Psoas muscle (tissue), 8 donors: ENCODE results near the gene AIG1. TPM values are rescaled to one million over a fixed set of nuclear protein-coding genes. Genes with fewer than 3 reads are reported as not detected.

Source experiments
- ATAC-seq, 4 donors: fragments of 200-7000 bp; cut with Tn5 transposase; one replicate each; pipeline ENCODE4 v1.9.1; 2020; ENCODE audit warnings: moderate library complexity in 3 of 4, mild to moderate bottlenecking in 2 of 4
- DNase-seq, 2 donors: peaks; one replicate each; pipeline ENCODE4 v3.0.0-alpha.2; 2020
- H3K27ac ChIP-seq: fragments of 200-600 bp; one replicate; pipeline ENCODE4 v1.8.0; 2022
- H3K27me3 ChIP-seq, 3 donors: fragments of 200-600 bp in 1 of 3; one replicate each; pipeline versions ENCODE4 v1.6.1 to v1.8.0; 2013 to 2022; ENCODE audit warnings: low read length in 2 of 3, mild to moderate bottlenecking in 2 of 3, moderate library complexity in 1 of 3; ENCODE audit not compliant: insufficient read depth in 3 of 3
- H3K36me3 ChIP-seq, 2 donors: fragments of 200-600 bp in 1 of 2; one replicate each; pipeline versions ENCODE4 v1.6.1 to v1.8.0; 2013 to 2022; ENCODE audit warnings: low read depth in 1 of 2, mild to moderate bottlenecking in 1 of 2, moderate library complexity in 1 of 2; ENCODE audit not compliant: insufficient read depth in 1 of 2
- H3K4me1 ChIP-seq: fragments of 200-600 bp; one replicate; pipeline ENCODE4 v1.8.0; 2022
- H3K4me3 ChIP-seq: fragments of 200-600 bp; one replicate; pipeline ENCODE4 v1.8.0; 2022; ENCODE audit warnings: mild to moderate bottlenecking
- H3K9me3 ChIP-seq: fragments of 200-600 bp; one replicate; pipeline ENCODE4 v1.8.0; 2022
- WGBS, 3 donors: extraction: QIAGEN DNeasy Blood & Tissue Kit; methylation state at CpG; one replicate each; pipeline versions ENCODE4 v1.1.6 to v1.1.7; 2013; 5-methylcytosine and 5-hydroxymethylcytosine counted together
- intact Hi-C, 2 donors: fragments of 100-400 bp; cut with DNase I; formaldehyde crosslinking; loops; one replicate each; pipeline versions ENCODE4 v1.11.0 to v1.14.2; 2022
- polyA plus RNA-seq, 3 donors: library from polyadenylated mRNA; stranded (reverse); fragments of 200-250 nt; gene quantifications; one replicate each; pipeline ENCODE4 v1.2.3, GENCODE V29; 2013
- total RNA-seq, 4 donors: library from RNA; stranded (reverse); fragmentation: NEBNext Ultra II Directional in 2 of 4; extraction: Animal tissue kit (Norgen Biotek cat#: 25700) in 2 of 4; gene quantifications; one replicate each; pipeline versions ENCODE4 v1.2.1 to v1.2.4, GENCODE V29; 2021 to 2023
- TF ChIP-seq, protein P1 (sequence below): fragments of 200-600 bp; IDR thresholded peaks from one replicate; pipeline ENCODE4 v1.8.0; 2022; ENCODE audit warnings: antibody characterized with exemption
- donor health status: healthy with polysubstance abuse.
- donor health status: DM: no; HTN: no; CAD: no; lungs with moderate emphysema.
- donor health status: Bipolar disorder and iron deficiency.
- donor health status: healthy.
- donor health status: DM: yes; HTN: yes; CAD: no.
- donor health status: DM: no; HTN: no; CAD: no.
- donor health status: DM: no; HTN: no; CAD: no.
- donor health status: DM: yes; HTN: yes; CAD: no.

AIG1 gene
- total and polyA plus RNA-seq, 7 donors = 4.0 to 24.6 (median 5.8) TPM

DNA sequence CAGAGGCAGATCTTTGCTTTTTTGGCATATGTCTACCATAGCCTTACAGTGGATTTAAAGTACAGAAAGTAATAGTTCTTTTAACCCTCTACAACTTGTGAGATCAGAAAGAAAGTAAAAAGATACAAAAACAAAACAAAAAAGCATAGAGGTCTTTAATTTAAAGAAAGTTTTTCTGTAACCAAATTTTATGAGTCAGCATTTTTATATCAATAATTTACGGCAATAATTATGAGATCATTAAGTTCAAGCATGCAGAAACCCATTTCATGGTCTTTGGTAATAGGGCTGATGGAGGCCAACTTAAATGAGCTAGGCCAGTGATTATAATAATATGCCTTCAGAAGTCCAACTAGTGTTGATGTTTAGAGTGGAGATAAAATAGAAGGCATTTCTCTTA lies 145.9 kb downstream of the AIG1 start:
- Histone ChIP-seq H3K4me1 (peaks cover 11% of the 10 kb centered on the region), H3K27me3 (no peaks in the 10 kb centered on the region), H3K4me3 (no peak overlapping the region), H3K27ac (no peak overlapping the region), H3K9me3 (no peaks in the 10 kb centered on the region), H3K36me3 (no peaks in the 10 kb centered on the region)
- DNase-seq (no peak), ATAC-seq (no peak)
- WGBS, 3 donors = 53 to 73% (median 63%) methylated on average over 1 of the region's 1 CpG
- intact Hi-C loops = no loop called here
- TF ChIP-seq, protein P1, sequence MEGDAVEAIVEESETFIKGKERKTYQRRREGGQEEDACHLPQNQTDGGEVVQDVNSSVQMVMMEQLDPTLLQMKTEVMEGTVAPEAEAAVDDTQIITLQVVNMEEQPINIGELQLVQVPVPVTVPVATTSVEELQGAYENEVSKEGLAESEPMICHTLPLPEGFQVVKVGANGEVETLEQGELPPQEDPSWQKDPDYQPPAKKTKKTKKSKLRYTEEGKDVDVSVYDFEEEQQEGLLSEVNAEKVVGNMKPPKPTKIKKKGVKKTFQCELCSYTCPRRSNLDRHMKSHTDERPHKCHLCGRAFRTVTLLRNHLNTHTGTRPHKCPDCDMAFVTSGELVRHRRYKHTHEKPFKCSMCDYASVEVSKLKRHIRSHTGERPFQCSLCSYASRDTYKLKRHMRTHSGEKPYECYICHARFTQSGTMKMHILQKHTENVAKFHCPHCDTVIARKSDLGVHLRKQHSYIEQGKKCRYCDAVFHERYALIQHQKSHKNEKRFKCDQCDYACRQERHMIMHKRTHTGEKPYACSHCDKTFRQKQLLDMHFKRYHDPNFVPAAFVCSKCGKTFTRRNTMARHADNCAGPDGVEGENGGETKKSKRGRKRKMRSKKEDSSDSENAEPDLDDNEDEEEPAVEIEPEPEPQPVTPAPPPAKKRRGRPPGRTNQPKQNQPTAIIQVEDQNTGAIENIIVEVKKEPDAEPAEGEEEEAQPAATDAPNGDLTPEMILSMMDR = no peak

DNA sequence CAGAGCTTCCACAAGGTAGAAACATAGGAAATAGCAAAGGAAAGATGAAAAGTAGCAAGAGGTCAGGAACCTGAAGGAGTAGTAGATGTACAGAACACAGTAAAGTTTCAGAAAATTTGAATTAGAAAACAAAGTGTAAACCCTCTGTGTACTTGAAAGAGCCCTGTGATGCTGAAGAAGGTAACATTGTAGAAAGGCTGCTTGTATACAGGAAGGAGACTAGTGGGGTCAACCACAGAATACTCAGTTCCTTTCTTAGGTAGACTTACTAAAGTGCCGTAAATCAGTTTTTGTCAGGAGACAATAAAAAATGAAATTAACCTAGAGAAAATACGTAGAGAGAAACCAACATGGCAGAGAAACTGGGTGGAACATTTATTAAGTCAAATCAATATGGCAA lies 149.7 kb downstream of the AIG1 start:
- WGBS, 3 donors = 95 to 97% (median 96%) methylated on average over 2 of the region's 2 CpGs
- DNase-seq = no peak
- TF ChIP-seq, protein P1 = no peak

DNA sequence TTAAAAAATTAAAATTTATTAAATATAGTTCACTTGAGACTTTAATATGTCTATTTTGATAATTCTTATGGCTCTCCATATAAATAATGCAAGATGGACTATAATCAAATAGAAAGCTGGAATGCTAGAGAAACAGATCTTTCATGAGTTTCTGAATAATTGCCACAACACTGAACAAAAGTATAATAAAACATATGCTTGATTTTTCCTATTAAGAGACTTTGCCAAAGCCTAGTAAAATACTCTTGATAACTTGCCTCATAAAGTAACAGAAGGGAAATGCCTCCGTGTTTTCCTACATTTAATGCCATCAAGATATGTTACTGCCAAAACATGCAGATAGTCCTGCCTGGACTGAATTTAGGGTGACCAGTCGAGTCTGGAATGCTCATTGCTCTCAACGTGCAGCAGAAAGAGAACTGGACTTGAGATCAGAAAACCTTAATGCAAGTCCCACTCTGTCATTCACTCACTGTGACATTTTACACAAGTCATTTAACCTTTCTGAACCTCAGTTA lies 153.2 kb downstream of the AIG1 start:
- Histone ChIP-seq H3K36me3 (no peaks in the 10 kb centered on the region), H3K4me1 (peaks cover 5% of the 10 kb centered on the region), H3K9me3 (no peaks in the 10 kb centered on the region), H3K27ac (no peak overlapping the region), H3K27me3 (no peaks in the 10 kb centered on the region), H3K4me3 (no peak overlapping the region)
- TF ChIP-seq, protein P1 = no peak
- no peak for ATAC-seq
- intact Hi-C loops = loop anchor here in 1 of 2 donors (10.0 kb wide), 1 partner anchor 149 kb away; the partner anchor contains the start of gene AIG1
- 52 to 59% (median 58%) methylated on average over 3 of the region's 3 CpGs for WGBS, 3 donors
- no peak for DNase-seq

More for the DNA sequence above, 149.7 kb downstream of the AIG1 start:
- Histone ChIP-seq H3K4me1 (peaks cover 10% of the 10 kb centered on the region), H3K27me3 (no peaks in the 10 kb centered on the region), H3K4me3 (no peak overlapping the region), H3K36me3 (no peaks in the 10 kb centered on the region), H3K9me3 (no peaks in the 10 kb centered on the region), H3K27ac (no peak overlapping the region)
- ATAC-seq = no peak
- intact Hi-C loops = loop anchor here in 1 of 2 donors (10.0 kb wide), 1 partner anchor 146 kb away; the partner anchor contains the start of gene AIG1

DNA sequence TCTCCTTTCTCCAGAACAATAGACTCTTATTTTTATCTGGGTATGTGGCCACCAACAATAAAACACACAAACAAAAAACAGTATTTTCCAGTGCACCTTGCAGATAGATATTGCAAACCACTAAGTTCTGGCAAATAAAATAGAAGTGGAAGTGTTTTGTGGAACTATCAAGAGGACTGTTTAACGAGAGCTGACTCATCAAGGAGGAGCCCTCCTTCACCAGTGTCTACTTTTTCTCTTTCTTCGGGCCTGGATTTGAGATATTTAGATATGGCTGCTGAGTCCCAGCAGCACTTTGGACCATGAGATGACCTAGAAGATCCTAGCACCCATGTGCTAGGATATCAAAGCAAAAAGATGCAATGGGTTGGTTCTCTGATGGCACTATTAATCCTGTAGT lies 154.7 kb downstream of the AIG1 start:
- TF ChIP-seq, protein P1 = no peak
- H3K36me3 ChIP-seq = no peaks in the 10 kb centered on the region
- peak overlapping the region; percentile 71 for H3K27ac ChIP-seq
- peak in 1 of 4 donors; percentile 37 for ATAC-seq
- no peak for DNase-seq
- 53 to 72% (median 67%) methylated on average over 2 of the region's 2 CpGs for WGBS, 3 donors
- intact Hi-C loops = loop anchor here in 1 of 2 donors (10.0 kb wide), 1 partner anchor 151 kb away; the partner anchor contains the start of gene AIG1
- no peak overlapping the region for H3K4me3 ChIP-seq
- peaks cover 5% of the 10 kb centered on the region for H3K4me1 ChIP-seq
- H3K9me3 ChIP-seq = no peaks in the 10 kb centered on the region
- H3K27me3 ChIP-seq = no peaks in the 10 kb centered on the region

DNA sequence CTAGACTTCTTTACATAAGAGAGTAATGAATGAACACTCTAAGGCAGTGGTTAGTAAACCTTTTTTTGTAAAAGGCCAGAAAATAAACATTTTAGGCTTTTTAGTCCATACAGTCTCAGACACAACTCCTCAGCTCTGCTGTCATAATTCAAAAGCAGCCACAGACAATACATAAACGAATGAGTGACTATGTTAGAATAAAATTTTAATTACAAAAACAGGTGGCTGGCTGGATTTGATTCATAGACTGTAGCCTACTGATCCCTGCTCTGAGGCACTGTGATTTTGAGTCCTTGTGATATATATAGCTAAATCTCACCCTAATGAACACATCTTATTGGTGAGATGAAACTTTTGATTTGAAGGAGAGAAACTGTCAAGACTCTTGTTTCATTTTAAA lies 155.1 kb downstream of the AIG1 start:
- no peaks in the 10 kb centered on the region for H3K9me3 ChIP-seq
- ATAC-seq = peak; percentile 73 to 89 (median 81)
- H3K4me1 ChIP-seq = peaks cover 5% of the 10 kb centered on the region
- TF ChIP-seq, protein P1 = no peak
- no peaks in the 10 kb centered on the region for H3K36me3 ChIP-seq
- peak overlapping the region; percentile 71 for H3K27ac ChIP-seq
- no peak for DNase-seq
- WGBS, 3 donors = 3 to 9% (median 5%) methylated on average over 1 of the region's 1 CpG
- intact Hi-C loops = loop anchor here in 1 of 2 donors (10.0 kb wide), 1 partner anchor 151 kb away; the partner anchor contains the start of gene AIG1
- H3K4me3 ChIP-seq = no peak overlapping the region
- no peaks in the 10 kb centered on the region for H3K27me3 ChIP-seq
